NCI-H82 (cell line): ENCODE data around the gene ZIC4.

Source experiments
- DNase-seq: peaks from one replicate; lab custom pipeline; 2025; lab: John Stamatoyannopoulos, UW

ZIC4 gene

DNA sequence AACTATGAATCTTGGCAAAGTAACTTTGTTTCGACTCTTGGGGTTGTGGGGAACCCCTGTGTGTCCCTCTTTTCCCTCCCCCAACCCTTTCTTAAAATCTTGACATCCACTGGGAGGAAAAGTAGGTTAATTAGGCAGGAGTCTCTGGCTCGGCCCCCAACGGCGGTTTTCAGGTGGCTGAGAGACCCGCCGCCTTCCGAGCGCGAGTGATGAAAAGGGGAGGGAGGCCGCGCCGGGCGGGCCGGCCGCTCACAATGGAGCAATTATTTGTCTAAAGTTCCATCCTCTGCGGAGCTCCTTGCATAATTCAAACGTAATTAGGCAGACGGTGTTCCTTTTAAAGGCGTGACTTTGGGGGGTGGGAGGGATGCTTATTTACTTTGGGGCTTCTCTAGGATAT lies 51.7 kb downstream of the ZIC4 start:
- DNase-seq: peak; percentile 52

DNA sequence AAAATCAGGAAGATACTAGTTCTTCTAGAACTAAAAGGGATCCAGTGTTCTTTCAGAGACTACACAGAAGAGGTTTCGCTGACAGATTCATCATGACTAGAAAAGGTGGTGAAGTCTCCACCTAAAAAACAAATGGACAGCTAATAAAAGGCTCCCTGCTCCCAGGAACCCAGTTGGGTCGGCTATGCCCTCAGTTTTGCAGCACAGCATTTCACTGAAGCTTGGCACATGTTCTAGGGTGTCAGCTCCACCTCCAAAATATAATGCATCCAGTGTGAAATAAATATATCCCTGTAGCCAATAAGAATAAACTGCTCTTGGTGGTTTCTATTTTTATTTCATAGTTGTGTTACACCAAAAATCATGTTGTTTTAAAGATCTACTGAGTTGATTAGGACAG lies 55.0 kb downstream of the ZIC4 start:
- DNase-seq: no peak

DNA sequence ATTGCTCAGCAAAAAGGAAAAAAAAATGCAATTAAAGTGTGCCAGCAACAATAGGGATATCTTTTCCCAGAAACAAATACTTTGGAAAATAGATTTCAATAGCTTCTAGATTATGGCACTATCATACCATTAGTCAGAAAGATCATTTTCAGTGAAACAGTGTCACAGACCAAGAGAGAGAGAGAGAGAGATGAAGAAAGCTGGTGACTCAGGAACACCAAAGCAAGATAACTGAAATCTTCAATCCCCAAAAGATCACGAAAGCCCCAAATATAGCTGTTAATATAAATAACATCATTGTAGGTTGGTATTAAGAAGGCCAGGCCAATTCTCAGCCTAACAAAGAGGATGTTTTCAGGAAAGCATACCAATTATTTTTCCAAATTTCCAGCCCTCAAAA lies 57.4 kb downstream of the ZIC4 start:
- DNase-seq: no peak

DNA sequence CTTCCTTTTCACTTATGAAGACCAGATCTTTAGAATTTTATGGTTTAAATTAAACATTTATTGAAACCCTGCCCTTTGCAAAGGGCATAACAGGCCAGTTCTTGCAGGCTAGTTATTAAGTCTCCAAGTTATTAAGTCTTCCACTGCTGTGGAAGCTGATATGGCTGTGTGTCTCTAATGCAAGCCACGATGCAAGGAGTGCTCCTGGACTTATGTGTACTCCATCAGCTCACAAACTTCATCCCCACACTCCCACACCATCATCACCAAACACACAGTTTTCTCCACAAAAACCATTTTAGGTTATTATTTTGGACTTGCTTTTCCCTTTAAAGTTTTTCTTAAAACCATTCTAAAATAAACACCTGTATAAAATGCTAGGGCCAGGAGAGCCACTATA lies 62.4 kb downstream of the ZIC4 start:
- DNase-seq: no peak

DNA sequence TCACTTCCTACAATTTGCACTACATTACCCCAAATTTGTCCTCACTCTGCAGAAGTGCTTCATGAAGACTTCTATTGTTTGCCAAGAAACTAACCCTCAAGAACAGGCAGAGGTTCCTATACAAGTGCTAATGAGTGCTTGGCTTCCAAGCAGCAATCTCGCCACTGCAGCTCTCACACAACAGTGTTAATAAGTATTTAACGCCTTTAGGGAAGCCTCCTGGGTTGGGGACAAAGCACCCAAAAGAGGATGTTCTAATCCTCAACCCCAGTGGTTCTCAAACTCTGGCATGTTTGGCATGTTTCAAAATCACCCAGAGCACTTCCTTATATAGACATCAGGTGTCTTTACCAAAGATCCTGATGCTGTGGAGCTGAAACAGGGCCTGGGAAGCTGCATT lies 64.6 kb downstream of the ZIC4 start:
- DNase-seq: no peak

DNA sequence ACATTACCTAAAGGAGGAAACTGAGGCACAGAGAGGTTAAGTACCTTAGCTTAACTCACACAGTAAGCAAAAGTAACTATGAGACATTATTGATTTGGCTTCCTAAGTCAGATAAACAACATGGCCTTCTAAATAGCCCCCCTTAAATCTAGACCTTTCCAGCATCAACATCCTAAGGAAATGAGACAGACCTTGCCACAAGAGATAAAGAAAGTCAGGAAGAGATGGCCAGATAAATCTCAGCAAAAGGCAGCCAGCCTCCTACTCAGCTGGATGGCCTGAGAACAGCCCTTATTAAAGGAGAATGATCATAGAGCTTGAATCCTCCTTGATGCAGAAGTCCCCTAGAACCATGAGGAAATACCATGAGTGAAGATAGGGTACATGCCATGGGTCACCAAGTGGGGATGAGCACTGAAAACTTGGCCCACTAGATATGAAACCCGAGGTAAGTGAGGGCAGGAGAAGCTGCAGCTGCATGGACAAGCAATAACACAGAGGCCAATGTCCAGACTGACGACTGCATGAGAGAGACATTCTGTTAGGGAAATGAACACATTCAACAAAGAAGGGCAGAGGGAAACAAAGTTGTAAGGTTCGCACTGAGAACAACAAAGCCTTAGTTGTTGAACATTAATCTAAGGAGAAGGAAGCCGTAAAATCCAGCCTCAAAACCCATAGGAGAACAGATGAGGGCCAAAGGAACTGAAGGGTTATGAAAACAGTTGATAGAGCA lies 69.6 kb downstream of the ZIC4 start:
- no peak for DNase-seq
